HEK293T (cell line): Measurements from ENCODE around the gene ZNF813.
"Not testable (repeated sequence)": the region's sequence is repeated elsewhere in the genome, so short reads cannot be mapped to it uniquely, and the experiment has no call there.

Experiments used
- CTCF ChIA-PET: fragments of 350-600 bp; formaldehyde crosslinking; extraction: SDS; loops from one replicate; lab custom pipeline; 2021; ENCODE audit warnings: antibody characterized with exemption, inconsistent platforms; lab: Yijun Ruan, JAX
- POLR2A ChIA-PET: fragments of 350-600 bp; formaldehyde crosslinking; extraction: SDS; loops from one replicate; lab custom pipeline; 2020; ENCODE audit warnings: antibody characterized with exemption, inconsistent platforms; lab: Yijun Ruan, JAX
- DNase-seq: peaks from one replicate; pipeline ENCODE4 v3.0.0; 2012; ENCODE audit warnings: mixed read lengths; ENCODE audit errors: extremely low spot score
- ARNT ChIP-seq: fragments of 450-650 bp; IDR thresholded peaks from 2 replicates; pipeline ENCODE4 v1.6.1; 2017; ENCODE audit warnings: mild to moderate bottlenecking
- BHLHE40 ChIP-seq: fragments of 450-650 bp; IDR thresholded peaks from 2 replicates; pipeline ENCODE4 v1.6.1; 2016; ENCODE audit warnings: mild to moderate bottlenecking, moderate library complexity, borderline replicate concordance
- CTBP1 ChIP-seq: fragments of 450-650 bp; IDR thresholded peaks from 2 replicates; pipeline ENCODE4 v1.6.1; 2016; ENCODE audit warnings: borderline replicate concordance
- ELF4 ChIP-seq: fragments of 450-650 bp; IDR thresholded peaks from 2 replicates; pipeline ENCODE4 v1.6.1; 2017; ENCODE audit warnings: antibody characterized with exemption
- FOXA1 ChIP-seq: fragments of 450-650 bp; IDR thresholded peaks from 2 replicates; pipeline ENCODE4 v1.6.1; 2016; ENCODE audit warnings: mild to moderate bottlenecking
- FOXK2 ChIP-seq: fragments of 450-650 bp; IDR thresholded peaks from 2 replicates; pipeline ENCODE4 v1.6.1; 2016; ENCODE audit warnings: mild to moderate bottlenecking
- FOXM1 ChIP-seq: fragments of 450-650 bp; IDR thresholded peaks from 2 replicates; pipeline ENCODE4 v1.6.1; 2017; ENCODE audit warnings: mild to moderate bottlenecking, borderline replicate concordance
- HDGF ChIP-seq: fragments of 450-650 bp; IDR thresholded peaks from 2 replicates; pipeline ENCODE4 v1.6.1; 2017; ENCODE audit warnings: antibody characterized with exemption, borderline replicate concordance
- L3MBTL2 ChIP-seq: fragments of 450-650 bp; conservative IDR thresholded peaks from 2 replicates; pipeline ENCODE4 v1.6.1; 2016; ENCODE audit warnings: mild to moderate bottlenecking
- LEF1 ChIP-seq: fragments of 450-650 bp; IDR thresholded peaks from 2 replicates; pipeline ENCODE4 v1.6.1; 2017; ENCODE audit warnings: mild to moderate bottlenecking, borderline replicate concordance
- NFRKB ChIP-seq: fragments of 450-650 bp; IDR thresholded peaks from 2 replicates; pipeline ENCODE4 v1.6.1; 2016; ENCODE audit warnings: mild to moderate bottlenecking, moderate library complexity
- PKNOX1 ChIP-seq: fragments of 450-650 bp; IDR thresholded peaks from 2 replicates; pipeline ENCODE4 v1.6.1; 2016
- SP1 ChIP-seq: fragments of 450-650 bp; IDR thresholded peaks from 2 replicates; pipeline ENCODE4 v1.6.1; 2017
- SUZ12 ChIP-seq: fragments of 450-650 bp; IDR thresholded peaks from 2 replicates; pipeline ENCODE4 v1.6.1; 2016; ENCODE audit warnings: mild to moderate bottlenecking
- TARDBP ChIP-seq: fragments of 450-650 bp; IDR thresholded peaks from 2 replicates; pipeline ENCODE4 v1.6.1; 2016
- ZNF384 ChIP-seq: fragments of 450-650 bp; IDR thresholded peaks from 2 replicates; pipeline ENCODE4 v1.6.1; 2016

ZNF813 gene

DNA sequence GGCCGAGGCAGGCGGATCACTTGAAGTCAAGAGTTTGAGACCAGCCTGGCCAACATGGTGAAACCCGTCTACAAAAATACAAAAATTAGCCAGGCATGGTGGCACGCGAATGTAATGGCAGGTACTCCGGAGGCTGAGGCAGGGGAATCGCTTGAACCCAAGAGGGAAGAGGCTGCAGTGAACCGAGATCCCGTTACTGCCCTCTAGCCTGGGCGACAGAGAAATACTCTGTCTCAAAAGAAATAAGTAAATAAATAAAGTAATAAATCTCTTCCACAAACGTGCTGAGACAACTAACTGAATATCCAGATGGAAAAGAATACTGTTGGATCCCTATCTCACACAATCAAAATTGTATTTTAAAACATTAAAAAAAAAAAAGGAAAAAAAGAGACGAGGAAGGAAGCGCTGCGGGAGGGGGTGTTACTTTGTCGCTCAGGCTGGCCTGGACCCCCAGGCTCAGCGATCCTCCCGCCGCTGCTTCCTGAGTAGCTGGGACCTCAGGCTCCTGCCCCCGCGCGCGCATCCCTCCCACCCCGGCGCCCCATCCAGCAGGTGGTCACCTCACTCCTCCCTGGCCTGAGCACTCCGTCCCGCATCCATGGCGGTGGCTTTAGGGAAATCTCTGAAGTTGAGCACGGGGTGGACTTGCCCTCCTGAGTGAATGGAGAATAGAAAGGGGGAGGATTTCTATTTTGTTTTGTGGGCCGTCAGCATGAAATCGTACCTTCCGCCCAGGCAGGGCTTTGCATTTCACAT lies 628 bp upstream of the ZNF813 start:
- no peak for DNase-seq
- TF ChIP-seq HDGF (no peak), NFRKB (no peak), L3MBTL2 (no peak), SUZ12 (no peak), PKNOX1 (no peak), ZNF384 (no peak), TARDBP (no peak)
- ChIA-PET CTCF (no interaction called here), POLR2A (no interaction called here)

DNA sequence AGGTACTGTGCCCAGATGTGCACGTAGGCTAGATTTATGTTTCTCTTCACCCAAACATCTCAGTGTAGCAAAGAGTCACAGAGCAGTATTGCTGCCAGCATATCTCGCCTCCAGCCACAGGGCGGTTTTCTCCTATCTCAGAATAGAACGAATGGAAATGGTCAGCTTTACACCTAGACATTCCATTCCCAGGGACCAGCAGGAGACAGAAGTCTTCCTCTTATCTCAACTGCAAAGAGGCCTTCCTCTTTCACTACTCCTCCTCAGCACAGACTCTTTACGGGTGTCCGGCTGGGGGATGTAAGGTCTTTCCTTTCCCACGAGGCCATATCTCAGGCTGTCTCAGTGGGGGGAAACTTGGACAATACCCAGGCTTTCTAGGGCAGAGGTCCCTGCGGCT lies 1.1 kb downstream of the ZNF813 start:
- POLR2A ChIA-PET, CTCF ChIA-PET, DNase-seq: not testable (repeated sequence)

GRCh38 chr19:53471916-53472315 lies 4.4 kb downstream of the ZNF813 start:
- no peak for TF ChIP-seq CTBP1
- no peak for TF ChIP-seq TARDBP
- no peak for TF ChIP-seq ZNF384
- no peak for TF ChIP-seq LEF1
- TF ChIP-seq BHLHE40 = no peak
- no peak for TF ChIP-seq FOXM1
- no peak for TF ChIP-seq FOXA1
- no peak for TF ChIP-seq L3MBTL2
- no peak for TF ChIP-seq FOXK2
- ChIA-PET POLR2A (no interaction called here), CTCF (no interaction called here)
- DNase-seq = no peak

DNA sequence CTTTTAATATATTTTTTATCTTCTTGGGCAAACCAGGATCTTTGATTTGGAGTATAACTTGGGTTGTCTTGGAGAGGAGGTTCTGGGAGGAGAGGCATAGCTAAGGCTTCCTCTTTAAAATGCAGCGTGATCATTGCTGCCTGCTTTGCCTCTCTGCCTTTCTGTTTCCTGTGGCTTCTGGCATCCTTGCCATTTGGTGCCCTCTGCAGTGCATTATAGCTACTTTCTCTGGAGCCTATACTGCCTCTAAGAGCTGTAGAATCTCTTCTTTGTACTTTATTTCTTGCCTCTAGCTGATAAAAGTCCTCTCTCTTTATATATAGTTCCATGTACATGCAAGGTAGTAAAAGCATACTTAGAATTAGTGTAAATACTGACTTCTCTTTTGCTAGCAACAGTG lies 7.3 kb downstream of the ZNF813 start:
- CTCF ChIA-PET, POLR2A ChIA-PET, DNase-seq: not testable (repeated sequence)

- DNase-seq, CTCF ChIA-PET, POLR2A ChIA-PET: not testable (repeated sequence)
These were observed 7.9 kb downstream of the ZNF813 start for GRCh38 chr19:53475470-53475869.

- CTCF ChIA-PET, POLR2A ChIA-PET, DNase-seq: not testable (repeated sequence)
These were observed 16.2 kb downstream of the ZNF813 start for GRCh38 chr19:53483751-53484150.

DNA sequence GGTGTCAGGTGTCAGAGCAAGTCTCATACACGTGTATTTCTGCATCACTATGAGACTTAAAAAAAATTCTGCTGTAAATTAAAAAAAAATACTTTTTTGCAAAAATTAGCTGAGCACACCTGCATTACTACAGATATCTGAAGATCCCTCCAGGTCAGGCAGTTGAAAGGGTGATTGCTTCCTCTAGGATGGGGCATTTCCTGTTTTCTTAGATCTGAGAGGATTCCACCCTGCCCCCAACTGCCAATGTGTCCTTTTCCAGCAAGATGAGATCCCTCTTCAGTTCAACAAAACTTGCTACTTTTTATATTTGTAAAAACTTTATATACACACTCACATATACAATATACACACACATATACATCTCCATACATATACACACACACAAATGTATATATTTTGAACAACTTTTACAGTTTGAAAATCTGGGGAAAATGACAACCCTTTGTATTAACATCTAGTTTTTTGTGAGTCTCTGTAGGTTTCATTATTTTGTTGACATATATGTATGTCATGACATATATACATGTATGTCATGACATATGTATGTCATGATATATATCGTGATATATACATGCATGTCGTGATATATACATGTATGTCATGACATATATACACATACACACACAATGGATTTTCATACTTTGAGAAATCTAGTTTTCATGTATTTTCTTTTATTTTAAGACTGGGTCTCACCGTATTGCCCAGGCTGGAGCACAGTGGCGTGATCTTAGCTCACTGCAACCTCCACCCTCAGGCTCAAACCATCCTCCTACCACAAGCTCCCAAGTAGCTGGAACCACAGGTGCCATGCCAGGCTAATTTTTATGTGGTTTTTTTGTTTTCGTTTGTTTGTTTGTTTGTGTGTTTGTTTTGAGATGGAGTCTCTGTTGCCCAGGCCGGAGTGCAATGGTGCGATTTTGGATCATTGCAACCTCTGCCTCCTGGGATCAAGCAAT lies 17.8 kb downstream of the ZNF813 start:
- TF ChIP-seq FOXM1 = no peak
- TF ChIP-seq SUZ12 = no peak
- no peak for TF ChIP-seq ELF4
- no peak for TF ChIP-seq CTBP1
- no peak for TF ChIP-seq ARNT
- TF ChIP-seq TARDBP = no peak
- TF ChIP-seq PKNOX1 = no peak
- TF ChIP-seq ZNF384 = no peak
- no peak for TF ChIP-seq FOXA1
- TF ChIP-seq BHLHE40 = no peak
- no peak for TF ChIP-seq LEF1
- TF ChIP-seq SP1 = no peak
- no peak for TF ChIP-seq NFRKB
- no peak for TF ChIP-seq L3MBTL2
- no peak for TF ChIP-seq HDGF
- TF ChIP-seq FOXK2 = no peak
- ChIA-PET CTCF (interaction anchor here (0.6 kb wide), 1 partner anchor 326 kb away, joined by 3 read pairs; no protein-coding TSS in a partner anchor), POLR2A (no interaction called here)
- DNase-seq = no peak

GRCh38 chr19:53492153-53492552 lies 24.6 kb downstream of the ZNF813 start:
- TF ChIP-seq L3MBTL2 (no peak), NFRKB (no peak), ARNT (no peak), TARDBP (no peak), ZNF384 (no peak), FOXM1 (no peak), BHLHE40 (no peak), LEF1 (no peak), CTBP1 (no peak), SUZ12 (no peak), HDGF (no peak), SP1 (no peak), ELF4 (no peak), PKNOX1 (no peak)
- CTCF ChIA-PET = no interaction called here
- POLR2A ChIA-PET = no interaction called here
- DNase-seq = no peak

DNA sequence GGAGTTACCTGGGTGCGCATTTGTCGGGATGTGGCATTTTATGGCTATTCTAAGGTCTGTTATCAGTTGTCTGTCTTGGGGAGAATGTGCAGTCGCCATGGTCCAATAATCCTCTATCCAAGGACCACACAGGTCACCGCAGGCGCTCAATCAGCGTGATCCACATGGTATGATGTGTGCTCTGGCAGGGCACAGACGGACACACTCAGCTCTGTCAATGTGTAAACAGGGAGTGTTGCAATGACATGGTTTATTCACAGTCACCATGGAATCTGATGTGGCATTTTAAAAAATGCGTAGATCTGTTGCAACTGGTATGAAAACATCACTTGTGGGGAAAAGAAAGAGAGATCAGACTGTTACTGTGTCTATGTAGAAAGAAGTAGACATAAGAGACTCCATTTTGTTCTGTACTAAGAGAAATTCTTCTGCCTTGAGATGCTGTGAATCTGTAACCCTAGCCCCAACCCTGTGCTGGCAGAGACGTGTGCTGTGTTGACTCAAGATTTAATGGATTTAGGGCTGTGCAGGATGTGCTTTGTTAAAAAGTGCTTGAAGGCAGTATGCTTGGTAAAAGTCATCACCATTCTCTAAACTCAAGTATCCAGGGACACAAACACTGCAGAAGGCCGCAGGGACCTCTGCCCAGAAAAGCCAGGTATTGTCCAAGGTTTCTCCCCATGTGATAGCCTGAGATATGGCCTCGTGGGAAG lies 29.9 kb downstream of the ZNF813 start:
- POLR2A ChIA-PET, DNase-seq: not testable (repeated sequence)

GRCh38 chr19:53498024-53498395 lies 30.5 kb downstream of the ZNF813 start:
- DNase-seq, CTCF ChIA-PET, POLR2A ChIA-PET: not testable (repeated sequence)

More for the DNA sequence above, 29.9 kb downstream of the ZNF813 start:
- CTCF ChIA-PET = not testable (repeated sequence)
